ENCODE data around the gene CCDC40. TPM values are rescaled to one million over a fixed set of nuclear protein-coding genes. Genes with fewer than 3 reads are reported as not detected.

Gene CCDC40
- total and polyA plus RNA-seq, 9 of the 15 experiments (the other 6 are each of a cell fraction or from before 2014, with no cell fraction given) = 0.07 to 0.33 TPM; not detected in 7

DNA sequence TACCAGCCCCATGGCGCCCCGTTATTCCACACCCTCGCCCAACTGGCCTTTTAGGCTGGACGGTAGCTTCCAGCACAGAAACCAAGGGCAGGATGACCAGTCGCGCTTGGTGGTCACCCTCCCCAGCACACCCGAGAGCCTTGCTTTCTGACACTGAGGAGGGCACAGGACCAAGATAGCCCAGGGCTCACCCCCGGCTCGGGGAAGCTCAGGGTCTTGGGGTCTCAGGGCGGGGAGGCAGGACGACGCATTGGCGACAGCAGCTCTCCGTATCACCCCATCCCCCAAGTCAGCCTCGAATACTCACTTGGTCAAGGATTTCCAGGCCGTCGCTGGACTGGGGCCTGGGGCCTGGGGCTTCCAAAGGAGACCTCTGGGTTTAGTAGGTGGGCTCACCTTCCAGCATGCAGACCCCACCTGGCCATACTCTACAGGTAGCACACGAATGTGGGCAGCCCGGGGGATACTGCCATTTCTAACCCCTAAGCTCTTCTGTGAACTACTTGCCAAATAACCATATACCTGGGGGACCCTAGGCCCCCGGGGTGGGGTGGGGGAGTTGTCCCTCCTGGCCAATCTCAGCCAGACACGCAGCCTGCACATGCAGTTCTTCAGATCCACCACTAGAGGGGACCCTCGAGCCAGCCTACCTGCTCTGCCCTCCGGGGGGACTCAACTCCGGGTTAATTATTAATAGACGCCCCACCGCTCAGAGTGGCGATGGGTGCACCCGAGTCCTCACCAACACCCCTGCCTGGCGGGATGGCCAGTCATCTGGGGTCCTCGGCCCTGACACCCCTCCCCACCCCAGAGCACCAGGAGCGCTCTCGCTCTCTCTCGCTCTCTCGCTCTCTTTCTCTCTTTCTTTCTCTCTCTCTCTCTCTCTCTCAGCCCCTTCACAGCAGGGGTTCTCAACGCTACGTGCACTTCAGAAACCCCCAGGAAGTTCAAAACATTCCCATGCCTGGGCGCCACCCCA is 30.8 kb upstream of the CCDC40 start:
- Histone ChIP-seq H3K4me3 (no peak overlapping the region), H3K27me3 (ENCODE audit: control insufficient read depth in 2 of 2, insufficient read depth in 2 of 2, low read length in 2 of 2) (peaks cover 41 to 81% of the 10 kb centered on the region in 2 experiments), H3K79me2 (ENCODE audit: control insufficient read depth, insufficient read depth, low read length) (no peaks in the 10 kb centered on the region), H3K9me3 (replicated peaks; ENCODE audit: control insufficient read depth, insufficient read depth, low read depth, low read length) (no peaks in the 10 kb centered on the region), H3K4me2 (ENCODE audit: insufficient read depth, low read length) (no peak overlapping the region), H3K4me1 (replicated peaks in 1 of 2; ENCODE audit: control insufficient read depth in 2 of 2, insufficient read depth in 2 of 2, low read length in 2 of 2) (peaks cover 0 to 45% of the 10 kb centered on the region in 2 experiments; a peak in 2 of 5 replicates), H4K20me1 (replicated peaks; ENCODE audit: control insufficient read depth, insufficient read depth, low read length) (peaks cover 14% of the 10 kb centered on the region), H3K9me1 (ENCODE audit: control insufficient read depth, insufficient read depth, low read length) (no peaks in the 10 kb centered on the region), H3K36me3 (ENCODE audit: control insufficient read depth, insufficient read depth, low read length) (no peaks in the 10 kb centered on the region), H3K27ac (ENCODE audit: extremely low read depth, low read depth, low read length) (no peak overlapping the region), H3K9ac (ENCODE audit: insufficient read depth in 1 of 2, low read depth in 2 of 2, low read length in 2 of 2) (no peak overlapping the region), H2AFZ (ENCODE audit: low read depth, low read length) (no peak overlapping the region)
- CTCF ChIA-PET (ENCODE audit: low intra/inter-chr PET ratio) = interaction anchor here (0.9 to 1.2 kb wide), 2 partner anchors 24 to 191 kb away, joined by 3 to 4 read pairs; no protein-coding TSS in a partner anchor
- POLR2A ChIA-PET = interaction anchor here (1.2 kb wide), 1 partner anchor 12 kb away, joined by 6 read pairs; no protein-coding TSS in a partner anchor
- ATAC-seq (peak; percentile 77), FAIRE-seq (peak; percentile 78), DNase-seq (ENCODE audit: extremely low read depth in 1 of 4, low spot score in 3 of 4) (peak; percentile 57 to 86 (median 86))
- intact Hi-C loops (cut with micrococcal nuclease) (loop anchor here (5.0 kb wide), 1 partner anchor 122 kb away; no protein-coding TSS in a partner anchor), in situ Hi-C loops (cut with MboI) (no loop called here)
- BruUV-seq (replicated peaks) = no TSS peak
- 16% methylated on average over 29 of the region's 37 CpGs for WGBS (ENCODE audit: insufficient coverage, low coverage, missing lambda C conversion rate)
- TF ChIP-seq HMG20A (CRISPR knock-in tag; conservative IDR thresholded peaks at IDR 0.05) = no peak
- no peak for TF ChIP-seq ETV6 (IDR thresholded peaks at IDR 0.05; ENCODE audit: borderline replicate concordance in 1 of 2, low read depth in 2 of 2, low read length in 1 of 2)
- no peak for TF ChIP-seq ETV6 (CRISPR knock-in tag; IDR thresholded peaks at IDR 0.05; ENCODE audit: borderline replicate concordance)
- TF ChIP-seq, protein P1, sequence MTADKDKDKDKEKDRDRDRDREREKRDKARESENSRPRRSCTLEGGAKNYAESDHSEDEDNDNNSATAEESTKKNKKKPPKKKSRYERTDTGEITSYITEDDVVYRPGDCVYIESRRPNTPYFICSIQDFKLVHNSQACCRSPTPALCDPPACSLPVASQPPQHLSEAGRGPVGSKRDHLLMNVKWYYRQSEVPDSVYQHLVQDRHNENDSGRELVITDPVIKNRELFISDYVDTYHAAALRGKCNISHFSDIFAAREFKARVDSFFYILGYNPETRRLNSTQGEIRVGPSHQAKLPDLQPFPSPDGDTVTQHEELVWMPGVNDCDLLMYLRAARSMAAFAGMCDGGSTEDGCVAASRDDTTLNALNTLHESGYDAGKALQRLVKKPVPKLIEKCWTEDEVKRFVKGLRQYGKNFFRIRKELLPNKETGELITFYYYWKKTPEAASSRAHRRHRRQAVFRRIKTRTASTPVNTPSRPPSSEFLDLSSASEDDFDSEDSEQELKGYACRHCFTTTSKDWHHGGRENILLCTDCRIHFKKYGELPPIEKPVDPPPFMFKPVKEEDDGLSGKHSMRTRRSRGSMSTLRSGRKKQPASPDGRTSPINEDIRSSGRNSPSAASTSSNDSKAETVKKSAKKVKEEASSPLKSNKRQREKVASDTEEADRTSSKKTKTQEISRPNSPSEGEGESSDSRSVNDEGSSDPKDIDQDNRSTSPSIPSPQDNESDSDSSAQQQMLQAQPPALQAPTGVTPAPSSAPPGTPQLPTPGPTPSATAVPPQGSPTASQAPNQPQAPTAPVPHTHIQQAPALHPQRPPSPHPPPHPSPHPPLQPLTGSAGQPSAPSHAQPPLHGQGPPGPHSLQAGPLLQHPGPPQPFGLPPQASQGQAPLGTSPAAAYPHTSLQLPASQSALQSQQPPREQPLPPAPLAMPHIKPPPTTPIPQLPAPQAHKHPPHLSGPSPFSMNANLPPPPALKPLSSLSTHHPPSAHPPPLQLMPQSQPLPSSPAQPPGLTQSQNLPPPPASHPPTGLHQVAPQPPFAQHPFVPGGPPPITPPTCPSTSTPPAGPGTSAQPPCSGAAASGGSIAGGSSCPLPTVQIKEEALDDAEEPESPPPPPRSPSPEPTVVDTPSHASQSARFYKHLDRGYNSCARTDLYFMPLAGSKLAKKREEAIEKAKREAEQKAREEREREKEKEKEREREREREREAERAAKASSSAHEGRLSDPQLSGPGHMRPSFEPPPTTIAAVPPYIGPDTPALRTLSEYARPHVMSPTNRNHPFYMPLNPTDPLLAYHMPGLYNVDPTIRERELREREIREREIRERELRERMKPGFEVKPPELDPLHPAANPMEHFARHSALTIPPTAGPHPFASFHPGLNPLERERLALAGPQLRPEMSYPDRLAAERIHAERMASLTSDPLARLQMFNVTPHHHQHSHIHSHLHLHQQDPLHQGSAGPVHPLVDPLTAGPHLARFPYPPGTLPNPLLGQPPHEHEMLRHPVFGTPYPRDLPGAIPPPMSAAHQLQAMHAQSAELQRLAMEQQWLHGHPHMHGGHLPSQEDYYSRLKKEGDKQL (CRISPR knock-in tag; IDR thresholded peaks at IDR 0.05; ENCODE audit: borderline replicate concordance) = no peak
- no peak for TF ChIP-seq MXI1 (IDR thresholded peaks at IDR 0.05; ENCODE audit: low read depth, low read length)
- TF ChIP-seq ZNF316 (IDR thresholded peaks at IDR 0.05) = no peak
- TF ChIP-seq HSF4 (CRISPR knock-in tag; IDR thresholded peaks at IDR 0.05; ENCODE audit: borderline replicate concordance) = no peak
- TF ChIP-seq, protein P2, sequence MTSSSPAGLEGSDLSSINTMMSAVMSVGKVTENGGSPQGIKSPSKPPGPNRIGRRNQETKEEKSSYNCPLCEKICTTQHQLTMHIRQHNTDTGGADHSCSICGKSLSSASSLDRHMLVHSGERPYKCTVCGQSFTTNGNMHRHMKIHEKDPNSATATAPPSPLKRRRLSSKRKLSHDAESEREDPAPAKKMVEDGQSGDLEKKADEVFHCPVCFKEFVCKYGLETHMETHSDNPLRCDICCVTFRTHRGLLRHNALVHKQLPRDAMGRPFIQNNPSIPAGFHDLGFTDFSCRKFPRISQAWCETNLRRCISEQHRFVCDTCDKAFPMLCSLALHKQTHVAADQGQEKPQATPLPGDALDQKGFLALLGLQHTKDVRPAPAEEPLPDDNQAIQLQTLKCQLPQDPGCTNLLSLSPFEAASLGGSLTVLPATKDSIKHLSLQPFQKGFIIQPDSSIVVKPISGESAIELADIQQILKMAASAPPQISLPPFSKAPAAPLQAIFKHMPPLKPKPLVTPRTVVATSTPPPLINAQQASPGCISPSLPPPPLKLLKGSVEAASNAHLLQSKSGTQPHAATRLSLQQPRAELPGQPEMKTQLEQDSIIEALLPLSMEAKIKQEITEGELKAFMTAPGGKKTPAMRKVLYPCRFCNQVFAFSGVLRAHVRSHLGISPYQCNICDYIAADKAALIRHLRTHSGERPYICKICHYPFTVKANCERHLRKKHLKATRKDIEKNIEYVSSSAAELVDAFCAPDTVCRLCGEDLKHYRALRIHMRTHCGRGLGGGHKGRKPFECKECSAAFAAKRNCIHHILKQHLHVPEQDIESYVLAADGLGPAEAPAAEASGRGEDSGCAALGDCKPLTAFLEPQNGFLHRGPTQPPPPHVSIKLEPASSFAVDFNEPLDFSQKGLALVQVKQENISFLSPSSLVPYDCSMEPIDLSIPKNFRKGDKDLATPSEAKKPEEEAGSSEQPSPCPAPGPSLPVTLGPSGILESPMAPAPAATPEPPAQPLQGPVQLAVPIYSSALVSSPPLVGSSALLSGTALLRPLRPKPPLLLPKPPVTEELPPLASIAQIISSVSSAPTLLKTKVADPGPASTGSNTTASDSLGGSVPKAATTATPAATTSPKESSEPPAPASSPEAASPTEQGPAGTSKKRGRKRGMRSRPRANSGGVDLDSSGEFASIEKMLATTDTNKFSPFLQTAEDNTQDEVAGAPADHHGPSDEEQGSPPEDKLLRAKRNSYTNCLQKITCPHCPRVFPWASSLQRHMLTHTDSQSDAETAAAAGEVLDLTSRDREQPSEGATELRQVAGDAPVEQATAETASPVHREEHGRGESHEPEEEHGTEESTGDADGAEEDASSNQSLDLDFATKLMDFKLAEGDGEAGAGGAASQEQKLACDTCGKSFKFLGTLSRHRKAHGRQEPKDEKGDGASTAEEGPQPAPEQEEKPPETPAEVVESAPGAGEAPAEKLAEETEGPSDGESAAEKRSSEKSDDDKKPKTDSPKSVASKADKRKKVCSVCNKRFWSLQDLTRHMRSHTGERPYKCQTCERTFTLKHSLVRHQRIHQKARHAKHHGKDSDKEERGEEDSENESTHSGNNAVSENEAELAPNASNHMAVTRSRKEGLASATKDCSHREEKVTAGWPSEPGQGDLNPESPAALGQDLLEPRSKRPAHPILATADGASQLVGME (CRISPR knock-in tag; IDR thresholded peaks at IDR 0.05) = no peak

Data from K562 (cell line).